ENCODE measurements around the gene HNRNPAB.

The HNRNPAB gene

GRCh38 chr5:178187014-178187413, 17.3 kb upstream of the HNRNPAB start, which contains the start of gene GMCL2:
Gene GMCL2, minus strand, starts transcription at chr5:178187371. Its CDS starts 72 bp downstream, at chr5:178187299.
- no peak within 1 kb of the TSS for H3K27ac ChIP-seq
- no peak for TF ChIP-seq CTCF (IDR thresholded peaks at IDR 0.05)
- TF ChIP-seq ZFX (IDR thresholded peaks at IDR 0.05; ENCODE audit: borderline replicate concordance) = no peak

- TF ChIP-seq CTCF (IDR thresholded peaks at IDR 0.05) = no peak
- no peak overlapping the region for H3K27ac ChIP-seq
Measured at GRCh38 chr5:178189433-178189832, 14.9 kb upstream of the HNRNPAB start.

GRCh38 chr5:178191661-178192060, 12.7 kb upstream of the HNRNPAB start:
- no peak for TF ChIP-seq ZFX (IDR thresholded peaks at IDR 0.05; ENCODE audit: borderline replicate concordance)
- no peak for TF ChIP-seq CTCF (IDR thresholded peaks at IDR 0.05)

GRCh38 chr5:178192244-178192643, 12.1 kb upstream of the HNRNPAB start:
- TF ChIP-seq ZFX (IDR thresholded peaks at IDR 0.05; ENCODE audit: borderline replicate concordance) (no peak), CTCF (IDR thresholded peaks at IDR 0.05) (no peak)
- no peak overlapping the region for H3K27ac ChIP-seq

More at GRCh38 chr5:178191661-178192060, 12.7 kb upstream of the HNRNPAB start:
- no peak overlapping the region for H3K27ac ChIP-seq

- no peak overlapping the region for H3K27ac ChIP-seq
- TF ChIP-seq ZFX (IDR thresholded peaks at IDR 0.05; ENCODE audit: borderline replicate concordance) (no peak), CTCF (IDR thresholded peaks at IDR 0.05) (no peak)
Measured at GRCh38 chr5:178192787-178193186, 11.5 kb upstream of the HNRNPAB start.

- no peak for TF ChIP-seq CTCF (IDR thresholded peaks at IDR 0.05)
- no peak for TF ChIP-seq ZFX (IDR thresholded peaks at IDR 0.05; ENCODE audit: borderline replicate concordance)
- H3K27ac ChIP-seq = no peak overlapping the region
Measured at GRCh38 chr5:178193251-178193809, 11.0 kb upstream of the HNRNPAB start.

GRCh38 chr5:178194026-178194425, 10.3 kb upstream of the HNRNPAB start:
- TF ChIP-seq ZFX (IDR thresholded peaks at IDR 0.05; ENCODE audit: borderline replicate concordance) (no peak), CTCF (IDR thresholded peaks at IDR 0.05) (no peak)
- no peak overlapping the region for H3K27ac ChIP-seq

Data from 22Rv1 (cell line).